Activated CD8-positive, alpha-beta memory T cell treated with anti-CD3 and anti-CD28 coated beads, Interleukin-2, amount 50 U/mL, for 1 hour (primary cell): ENCODE data around the gene DHRS12.

Source experiments
- DNase-seq: peaks from one replicate; pipeline ENCODE4 v3.0.0-alpha.2; 2020; ENCODE audit errors: extremely low read depth

DHRS12 gene

GRCh38 chr13:51728275-51728673 is 75.7 kb downstream of the DHRS12 start:
- no peak for DNase-seq

- DNase-seq: no peak
Measured at GRCh38 chr13:51727634-51728274, 76.2 kb downstream of the DHRS12 start.

- DNase-seq: no peak
Measured at GRCh38 chr13:51726446-51727193, 77.3 kb downstream of the DHRS12 start.

GRCh38 chr13:51724721-51725120 is 79.2 kb downstream of the DHRS12 start:
- no peak for DNase-seq

- DNase-seq: no peak
Measured at GRCh38 chr13:51723529-51723928, 80.4 kb downstream of the DHRS12 start.

GRCh38 chr13:51721496-51721895 is 82.5 kb downstream of the DHRS12 start:
- no peak for DNase-seq

GRCh38 chr13:51719394-51719793 is 84.6 kb downstream of the DHRS12 start:
- no peak for DNase-seq
